A549 (cell line): ENCODE measurements around the gene CD99.

Source experiments
- CEBPB ChIP-seq, 2 experiments: fragments of >200 bp in 1 of 2; sonication (Bioruptor Twin) in 1 of 2; formaldehyde crosslinking in 1 of 2; IDR thresholded peaks; 2 replicates each; pipeline ENCODE4 v1.6.1; 2012 to 2016
- CHD4 ChIP-seq: fragments of 200-600 bp; sonication (generic); IDR thresholded peaks from 2 replicates; pipeline ENCODE4 v1.6.1; 2016; ENCODE audit warnings: antibody characterized with exemption, mild to moderate bottlenecking, borderline replicate concordance
- JUNB ChIP-seq: fragments of >200 bp; sonication (Bioruptor Twin); formaldehyde crosslinking; IDR thresholded peaks from 2 replicates; pipeline ENCODE4 v1.6.1; 2016
- PHF8 ChIP-seq: fragments of 200-600 bp; sonication (generic); IDR thresholded peaks from 2 replicates; pipeline ENCODE4 v1.6.1; 2016; ENCODE audit warnings: low read depth, mild to moderate bottlenecking, antibody characterized with exemption, moderate library complexity, borderline replicate concordance
- POLR2A ChIP-seq: IDR thresholded peaks from 2 replicates; pipeline ENCODE4 v1.6.1; 2012; ENCODE audit warnings: mild to moderate bottlenecking, low read length
- RAD21 ChIP-seq, 2 experiments: fragments of >200 bp in 1 of 2; sonication (Bioruptor Twin) in 1 of 2; formaldehyde crosslinking in 1 of 2; IDR thresholded peaks in 1 of 2; conservative IDR thresholded peaks in 1 of 2; 2 replicates in 1 of 2; 3 replicates in 1 of 2; pipeline ENCODE4 v1.6.1; 2012 to 2018; ENCODE audit warnings: inconsistent platforms in 1 of 2
- RCOR1 ChIP-seq: fragments of 150-350 bp; IDR thresholded peaks from 2 replicates; pipeline ENCODE4 v1.6.1; 2014; ENCODE audit warnings: antibody characterized with exemption, low read length, low read depth
- TF ChIP-seq, protein P1 (sequence below): fragments of >200 bp; sonication (Bioruptor Twin); formaldehyde crosslinking; IDR thresholded peaks from 3 replicates; pipeline ENCODE4 v1.5.1; 2016

DNA sequence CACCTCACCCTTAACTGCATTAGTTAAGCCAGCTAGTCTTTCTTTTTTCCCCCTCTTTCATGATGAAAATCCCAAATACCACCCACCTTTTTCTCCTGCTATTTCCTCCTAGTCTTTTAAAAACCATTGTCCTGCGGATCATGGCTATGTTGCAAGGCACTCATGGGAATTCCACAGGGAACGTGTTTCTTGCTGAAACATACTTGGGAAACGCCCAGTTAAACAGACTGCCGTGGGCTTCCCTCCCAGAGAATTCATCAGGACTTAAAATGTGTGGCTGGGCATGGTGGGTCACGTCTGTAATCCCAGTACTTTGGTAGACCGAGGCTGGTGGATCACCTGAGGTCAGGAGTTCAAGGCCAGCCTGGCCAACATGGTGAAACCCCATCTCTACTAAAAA is 92.9 kb downstream of the CD99 start:
- TF ChIP-seq, protein P1, sequence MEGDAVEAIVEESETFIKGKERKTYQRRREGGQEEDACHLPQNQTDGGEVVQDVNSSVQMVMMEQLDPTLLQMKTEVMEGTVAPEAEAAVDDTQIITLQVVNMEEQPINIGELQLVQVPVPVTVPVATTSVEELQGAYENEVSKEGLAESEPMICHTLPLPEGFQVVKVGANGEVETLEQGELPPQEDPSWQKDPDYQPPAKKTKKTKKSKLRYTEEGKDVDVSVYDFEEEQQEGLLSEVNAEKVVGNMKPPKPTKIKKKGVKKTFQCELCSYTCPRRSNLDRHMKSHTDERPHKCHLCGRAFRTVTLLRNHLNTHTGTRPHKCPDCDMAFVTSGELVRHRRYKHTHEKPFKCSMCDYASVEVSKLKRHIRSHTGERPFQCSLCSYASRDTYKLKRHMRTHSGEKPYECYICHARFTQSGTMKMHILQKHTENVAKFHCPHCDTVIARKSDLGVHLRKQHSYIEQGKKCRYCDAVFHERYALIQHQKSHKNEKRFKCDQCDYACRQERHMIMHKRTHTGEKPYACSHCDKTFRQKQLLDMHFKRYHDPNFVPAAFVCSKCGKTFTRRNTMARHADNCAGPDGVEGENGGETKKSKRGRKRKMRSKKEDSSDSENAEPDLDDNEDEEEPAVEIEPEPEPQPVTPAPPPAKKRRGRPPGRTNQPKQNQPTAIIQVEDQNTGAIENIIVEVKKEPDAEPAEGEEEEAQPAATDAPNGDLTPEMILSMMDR = no peak
- TF ChIP-seq JUNB (no peak), POLR2A (no peak), RCOR1 (no peak), RAD21 (conservative IDR thresholded peaks at IDR 0.05 in 1 of 2, IDR thresholded peaks at IDR 0.05 in 1 of 2) (no peak), PHF8 (no peak), CHD4 (no peak), CEBPB (IDR thresholded peaks at IDR 0.05) (no peak)
